22Rv1 (cell line): ENCODE measurements around the gene SERPINA3.

Experiments used
- H3K27ac ChIP-seq: fragments of 450-650 bp; 2 replicates; pipeline ENCODE4 v1.5.1; 2017
- CTCF ChIP-seq: fragments of 450-650 bp; IDR thresholded peaks from 2 replicates; pipeline ENCODE4 v1.5.1; 2017; ENCODE audit warnings: mild to moderate bottlenecking
- ZFX ChIP-seq: fragments of 450-650 bp; IDR thresholded peaks from 2 replicates; pipeline ENCODE4 v1.6.1; 2017; ENCODE audit warnings: antibody characterized with exemption, borderline replicate concordance

The SERPINA3 gene

GRCh38 chr14:94588311-94588710 lies 23.9 kb upstream of the SERPINA3 start:
- no peak overlapping the region for H3K27ac ChIP-seq
- no peak for TF ChIP-seq ZFX
- no peak for TF ChIP-seq CTCF

DNA sequence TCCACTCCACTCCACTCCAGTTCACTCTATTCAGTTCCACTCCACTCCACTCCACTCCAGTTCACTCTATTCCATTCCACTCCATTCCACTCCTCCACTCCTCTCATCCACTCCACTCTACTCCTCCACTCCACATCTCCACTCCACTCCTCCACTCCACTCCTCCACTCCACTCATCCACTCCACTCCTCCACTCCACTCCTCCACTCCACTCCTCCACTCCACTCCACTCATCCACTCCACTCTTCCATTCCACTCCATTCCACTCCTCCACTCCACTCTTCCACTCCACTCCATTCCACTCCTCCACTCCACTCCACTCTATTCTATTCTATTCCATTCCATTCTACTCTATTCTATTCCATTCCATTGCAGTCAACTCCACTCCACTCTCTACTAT lies 21.1 kb upstream of the SERPINA3 start:
- H3K27ac ChIP-seq = no peak overlapping the region
- TF ChIP-seq CTCF (no peak), ZFX (no peak)

GRCh38 chr14:94591871-94592270 lies 20.3 kb upstream of the SERPINA3 start:
- TF ChIP-seq CTCF (no peak), ZFX (no peak)
- no peak overlapping the region for H3K27ac ChIP-seq

DNA sequence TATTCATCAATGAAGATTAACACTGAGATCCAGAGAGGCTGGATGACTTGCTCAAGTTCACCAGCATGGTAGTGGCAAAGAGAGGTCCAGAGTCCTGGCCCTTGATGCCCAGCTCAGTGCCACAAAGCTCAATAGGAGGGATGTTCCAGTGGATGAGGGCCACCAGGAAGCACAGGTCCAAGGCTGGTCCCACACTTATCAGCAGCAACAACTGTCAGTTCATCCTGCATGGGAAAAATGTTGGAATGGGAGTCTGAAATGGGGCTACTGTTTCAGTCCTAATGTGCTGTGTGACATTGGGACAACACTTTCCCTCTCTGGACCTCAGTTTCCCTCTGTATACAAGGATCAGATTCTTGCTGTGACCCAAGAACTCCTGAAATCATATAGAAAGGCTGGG lies 19.7 kb upstream of the SERPINA3 start:
- no peak for TF ChIP-seq CTCF
- TF ChIP-seq ZFX = no peak
- H3K27ac ChIP-seq = no peak overlapping the region

DNA sequence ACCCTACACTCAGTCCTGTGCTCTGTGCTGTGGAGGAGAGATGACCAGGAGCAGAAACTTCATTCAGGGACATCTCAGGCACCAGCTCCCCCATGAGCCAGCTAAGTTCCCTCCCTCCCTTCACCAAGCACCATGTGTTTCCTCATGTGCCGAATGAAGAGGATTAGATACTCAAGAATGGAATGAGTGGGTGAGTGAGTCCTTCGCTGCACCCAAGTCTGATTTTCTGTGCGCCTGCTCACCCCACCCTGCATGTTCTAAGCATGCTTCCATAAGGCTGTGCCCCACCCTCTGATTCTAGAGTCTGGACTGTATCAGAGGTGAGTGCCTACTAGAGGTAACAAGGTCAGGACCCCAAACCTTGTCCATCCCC lies 18.8 kb upstream of the SERPINA3 start:
- TF ChIP-seq CTCF (no peak), ZFX (no peak)
- no peak overlapping the region for H3K27ac ChIP-seq

- no peak overlapping the region for H3K27ac ChIP-seq
- TF ChIP-seq CTCF = no peak
- no peak for TF ChIP-seq ZFX
Measured at GRCh38 chr14:94593749-94594431, 18.3 kb upstream of the SERPINA3 start.

DNA sequence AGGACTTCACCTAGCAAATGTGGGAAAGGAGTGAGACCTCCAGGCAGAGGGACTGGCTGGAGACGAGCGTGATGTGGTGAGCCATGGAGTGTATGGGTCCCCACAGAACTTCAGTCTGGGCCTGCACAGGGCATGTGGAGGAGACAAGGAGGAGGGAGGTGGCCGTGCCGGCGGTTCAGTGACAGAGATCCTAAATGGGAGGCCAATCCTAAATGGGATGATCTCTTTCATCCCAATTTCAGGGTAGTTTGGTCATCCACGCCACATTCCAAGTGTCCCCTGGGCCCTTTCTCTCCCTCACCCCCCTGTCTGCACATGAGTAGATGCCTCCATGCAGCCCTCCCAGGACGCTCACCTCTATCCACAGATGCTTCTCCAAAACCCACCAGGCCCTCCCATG lies 17.8 kb upstream of the SERPINA3 start:
- no peak for TF ChIP-seq ZFX
- TF ChIP-seq CTCF = no peak
- H3K27ac ChIP-seq = no peak overlapping the region
